Endothelial cell of umbilical vein (primary cell): ENCODE results near the gene ACOT7. TPM values are rescaled to one million over a fixed set of nuclear protein-coding genes. Genes with fewer than 3 reads are reported as not detected.

ENCODE experiments used
- BruUV-seq: library from RNA; stranded (reverse); fragments of 400-500 nt; replicated peaks from 2 replicates; lab custom pipeline; 2021; lab: Mats Ljungman, UMichigan
- CTCF ChIA-PET: fragments of 300-600, 350-600 bp; sonication (Branson Sonifier 250); formaldehyde crosslinking; loops from one replicate; lab custom pipeline; 2021; ENCODE audit warnings: antibody characterized with exemption, inconsistent platforms; lab: Charles Lee
- POLR2A ChIA-PET: fragments of 300-600, 350-600 bp; sonication (Branson Sonifier 250); formaldehyde crosslinking; loops from one replicate; lab custom pipeline; 2021; ENCODE audit warnings: antibody characterized with exemption, inconsistent platforms; lab: Charles Lee
- DNase-seq: peaks from one replicate; pipeline ENCODE4 v3.0.0-alpha.2; 2011; ENCODE audit warnings: low read depth, low spot score
- FAIRE-seq: peaks from 2 replicates; lab custom pipeline; 2011; peaks lifted over from hg19 to GRCh38; lab: Jason Lieb, UNC
- H2AFZ ChIP-seq: 2 replicates; pipeline ENCODE4 v1.6.0; 2012; ENCODE audit warnings: low read depth, low read length, control low read depth, inconsistent platforms
- H3K27ac ChIP-seq: 2 replicates; pipeline ENCODE4 v1.5.1; 2011; ENCODE audit warnings: low read depth, mild to moderate bottlenecking, control low read depth, low read length, moderate library complexity; ENCODE audit not compliant: insufficient read depth
- H3K27me3 ChIP-seq, 2 experiments: 2 replicates each; pipeline versions ENCODE4 v1.6.0 to v1.6.1; 2011; ENCODE audit warnings: low read length in 2 of 2, mixed read lengths in 1 of 2; ENCODE audit not compliant: control insufficient read depth in 2 of 2, insufficient read depth in 2 of 2
- H3K36me3 ChIP-seq, 2 experiments: 2 replicates in 1 of 2; 3 replicates in 1 of 2; pipeline ENCODE4 v1.5.1; 2011; ENCODE audit warnings: low read length in 2 of 2, mild to moderate bottlenecking in 1 of 2, moderate library complexity in 1 of 2; ENCODE audit not compliant: control insufficient read depth in 2 of 2, insufficient read depth in 2 of 2; ENCODE audit errors: extremely low read depth in 1 of 2
- H3K4me1 ChIP-seq: 3 replicates; pipeline ENCODE4 v1.5.1; 2011; ENCODE audit warnings: mild to moderate bottlenecking, low read length; ENCODE audit not compliant: control insufficient read depth, insufficient read depth; ENCODE audit errors: extremely low read depth
- H3K4me2 ChIP-seq: 2 replicates; pipeline ENCODE4 v1.6.1; 2011; ENCODE audit warnings: low read length, control low read depth, mixed read lengths; ENCODE audit not compliant: insufficient read depth
- H3K4me3 ChIP-seq, 3 experiments: fragments of 200-600 bp in 1 of 3; sonication (generic), shearing (Covaris generic) in 1 of 3; replicated peaks in 1 of 3; 2 replicates each; pipeline ENCODE4 v1.5.1; 2011 to 2016; ENCODE audit warnings: control low read depth in 3 of 3, low read length in 3 of 3, mild to moderate bottlenecking in 2 of 3, inconsistent platforms in 1 of 3, low read depth in 1 of 3, moderate library complexity in 1 of 3; ENCODE audit not compliant: insufficient read depth in 1 of 3
- H3K79me2 ChIP-seq: 2 replicates; pipeline ENCODE4 v1.6.0; 2012; ENCODE audit warnings: low read length, inconsistent platforms; ENCODE audit not compliant: control insufficient read depth, insufficient read depth
- H3K9ac ChIP-seq: replicated peaks from 2 replicates; pipeline ENCODE3; 2011; ENCODE audit warnings: low read length, control low read depth; ENCODE audit not compliant: insufficient read depth; ENCODE audit errors: extremely low read depth
- H3K9me1 ChIP-seq: replicated peaks from 3 replicates; pipeline ENCODE4 v1.6.0; 2011; ENCODE audit warnings: mild to moderate bottlenecking, low read length; ENCODE audit not compliant: control insufficient read depth, insufficient read depth; ENCODE audit errors: extremely low read depth
- H3K9me3 ChIP-seq: replicated peaks from 2 replicates; pipeline ENCODE4 v1.5.1; 2012; ENCODE audit warnings: low read length, inconsistent platforms; ENCODE audit not compliant: control insufficient read depth, insufficient read depth
- H4K20me1 ChIP-seq: replicated peaks from 2 replicates; pipeline ENCODE3; 2011; ENCODE audit warnings: mild to moderate bottlenecking, low read length; ENCODE audit not compliant: control insufficient read depth, insufficient read depth; ENCODE audit errors: extremely low read depth
- EZH2 ChIP-seq: IDR thresholded peaks from 2 replicates; pipeline ENCODE4 v1.6.1; 2012; ENCODE audit warnings: borderline replicate concordance, low read depth, mild to moderate bottlenecking, moderate library complexity, low read length, inconsistent platforms; ENCODE audit not compliant: severe bottlenecking
- FOS ChIP-seq: IDR thresholded peaks from 2 replicates; pipeline ENCODE4 v1.6.1; 2011; ENCODE audit warnings: mild to moderate bottlenecking, low read length, moderate library complexity, borderline replicate concordance; ENCODE audit not compliant: insufficient read depth
- GATA2 ChIP-seq: IDR thresholded peaks from 2 replicates; pipeline ENCODE4 v1.7.0; 2011; ENCODE audit warnings: low read depth, mild to moderate bottlenecking, moderate library complexity, mixed read lengths, low read length; ENCODE audit not compliant: insufficient read length, insufficient read depth
- JUN ChIP-seq: IDR thresholded peaks from 2 replicates; pipeline ENCODE4 v1.6.1; 2011; ENCODE audit warnings: borderline replicate concordance, low read depth; ENCODE audit not compliant: insufficient read length, insufficient read depth
- MAX ChIP-seq: IDR thresholded peaks from 2 replicates; pipeline ENCODE4 v1.6.1; 2011; ENCODE audit not compliant: insufficient read depth, insufficient read length
- MYC ChIP-seq: IDR thresholded peaks from one replicate; pipeline ENCODE4 v1.6.1; 2011; ENCODE audit warnings: mild to moderate bottlenecking, low read depth, low read length
- POLR2A ChIP-seq: IDR thresholded peaks from 2 replicates; pipeline ENCODE4 v1.6.1; 2012; ENCODE audit warnings: low read depth, mild to moderate bottlenecking, control low read depth, low read length
- POLR2AphosphoS5 ChIP-seq: IDR thresholded peaks from 2 replicates; pipeline ENCODE4 v1.6.1; 2012; ENCODE audit warnings: low read depth, mild to moderate bottlenecking, control low read depth, low read length, moderate library complexity; ENCODE audit not compliant: insufficient read depth
- dilution Hi-C: fragments of 300-500 bp; cut with MboI; formaldehyde crosslinking; loops from one replicate; pipeline ENCODE4 v1.15.0; 2019; ENCODE audit warnings: low sequenced_read_pairs; ENCODE audit not compliant: extremely low pct_ligation_motif_present
- intact Hi-C: fragments of 100-400 bp; cut with micrococcal nuclease; formaldehyde crosslinking; loops from one replicate; pipeline ENCODE4 v1.10.0; 2022
- polyA plus RNA-seq, 4 experiments: library from polyadenylated mRNA; depleted of rRNA in 3 of 4; stranded (reverse) in 3 of 4; unstranded in 1 of 4; fragments of >200 nt; gene quantifications; 2 replicates each; pipeline versions ENCODE4 v1.2.1 to v1.2.3, GENCODE V29; 2011 to 2012; ENCODE audit warnings: missing spikeins in 1 of 4
- total RNA-seq: library from RNA; stranded (reverse); gene quantifications from 2 replicates; pipeline ENCODE4 v1.2.3, GENCODE V29; 2021
- TF ChIP-seq, protein P1 (sequence below), 2 donors: IDR thresholded peaks; 1 replicate in 1 of 2; 2 replicates in 1 of 2; pipeline ENCODE4 v1.5.1; 2011; ENCODE audit warnings: low read length in 2 of 2, mild to moderate bottlenecking in 2 of 2, moderate library complexity in 2 of 2, control low read depth in 1 of 2, inconsistent platforms in 1 of 2, low read depth in 1 of 2; ENCODE audit not compliant: insufficient read depth in 1 of 2; ENCODE audit errors: extremely low read depth in 1 of 2

ACOT7 gene
- total and polyA plus RNA-seq, 2 donors (not counting 3 experiments of a cell fraction or from before 2014, with no cell fraction given): 69.4 to 105 TPM

DNA sequence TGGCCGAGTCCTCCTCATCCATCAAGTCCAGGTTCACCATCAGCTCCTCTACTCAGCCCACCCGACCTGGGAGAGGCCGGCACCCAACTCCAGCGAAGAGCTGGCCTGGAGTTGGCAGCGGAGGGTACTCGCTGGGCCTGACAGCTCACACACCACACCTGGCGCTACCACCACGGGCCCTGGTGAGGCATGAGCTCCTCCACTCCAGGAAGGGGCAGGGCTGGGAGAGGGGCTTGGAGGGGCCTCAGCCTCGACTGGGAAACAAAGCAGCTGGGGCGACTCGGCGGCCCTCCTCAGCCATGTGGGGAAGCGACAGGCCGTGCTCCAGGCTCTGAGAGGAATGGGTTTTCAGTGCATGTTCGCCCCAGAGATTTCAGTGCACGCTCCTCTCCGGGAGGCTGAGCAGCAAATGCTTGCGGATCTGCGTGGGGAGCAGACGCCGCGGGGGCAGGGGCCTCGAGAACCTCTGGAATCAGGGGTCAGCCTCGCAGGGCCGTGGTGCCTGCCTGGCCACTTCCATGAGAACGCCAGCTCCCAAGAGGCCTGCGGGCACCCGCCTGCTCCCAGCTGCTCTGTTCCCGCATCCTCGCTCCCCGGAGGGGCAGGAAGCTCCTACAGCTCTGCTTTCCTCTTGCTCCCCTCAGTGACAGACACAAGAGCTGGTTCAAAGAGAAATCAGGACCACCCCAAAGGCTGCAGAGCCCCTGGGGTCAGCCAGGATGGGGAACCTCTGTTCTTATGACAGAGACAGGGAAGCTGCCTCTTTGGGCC is 113.8 kb downstream of the ACOT7 start:
- H2AFZ ChIP-seq: no peak overlapping the region

DNA sequence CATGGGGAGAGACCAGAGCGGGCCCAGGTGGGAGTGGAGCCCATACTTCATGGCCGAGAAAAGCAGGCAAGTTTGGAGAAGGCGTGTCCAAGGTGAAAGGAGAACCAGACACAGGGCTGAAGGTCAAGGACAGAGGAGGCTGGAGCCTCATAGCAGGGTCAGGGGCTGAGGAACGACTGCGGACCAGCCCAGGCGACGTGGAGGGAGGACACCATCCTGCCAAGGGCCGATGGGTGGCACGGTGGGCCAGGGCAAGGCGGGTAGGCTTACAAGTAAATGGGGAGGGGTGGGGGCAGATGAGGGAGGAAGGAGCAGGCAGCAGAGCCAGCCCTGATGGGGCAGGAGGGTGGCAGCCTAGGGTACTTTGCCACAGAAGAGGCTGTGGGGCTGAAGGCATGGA is 114.5 kb downstream of the ACOT7 start:
- TF ChIP-seq MYC (no peak), FOS (no peak), MAX (no peak), GATA2 (no peak), POLR2AphosphoS5 (no peak), JUN (no peak), EZH2 (no peak), POLR2A (no peak)
- TF ChIP-seq, protein P1, sequence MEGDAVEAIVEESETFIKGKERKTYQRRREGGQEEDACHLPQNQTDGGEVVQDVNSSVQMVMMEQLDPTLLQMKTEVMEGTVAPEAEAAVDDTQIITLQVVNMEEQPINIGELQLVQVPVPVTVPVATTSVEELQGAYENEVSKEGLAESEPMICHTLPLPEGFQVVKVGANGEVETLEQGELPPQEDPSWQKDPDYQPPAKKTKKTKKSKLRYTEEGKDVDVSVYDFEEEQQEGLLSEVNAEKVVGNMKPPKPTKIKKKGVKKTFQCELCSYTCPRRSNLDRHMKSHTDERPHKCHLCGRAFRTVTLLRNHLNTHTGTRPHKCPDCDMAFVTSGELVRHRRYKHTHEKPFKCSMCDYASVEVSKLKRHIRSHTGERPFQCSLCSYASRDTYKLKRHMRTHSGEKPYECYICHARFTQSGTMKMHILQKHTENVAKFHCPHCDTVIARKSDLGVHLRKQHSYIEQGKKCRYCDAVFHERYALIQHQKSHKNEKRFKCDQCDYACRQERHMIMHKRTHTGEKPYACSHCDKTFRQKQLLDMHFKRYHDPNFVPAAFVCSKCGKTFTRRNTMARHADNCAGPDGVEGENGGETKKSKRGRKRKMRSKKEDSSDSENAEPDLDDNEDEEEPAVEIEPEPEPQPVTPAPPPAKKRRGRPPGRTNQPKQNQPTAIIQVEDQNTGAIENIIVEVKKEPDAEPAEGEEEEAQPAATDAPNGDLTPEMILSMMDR (IDR thresholded peaks at IDR 0.05; ENCODE audit: extremely low read depth in 1 of 2, insufficient read depth in 1 of 2, low read depth in 1 of 2, low read length in 2 of 2): no peak
- Histone ChIP-seq H2AFZ (no peak overlapping the region), H3K9ac (no peak overlapping the region), H3K4me1 (no peaks in the 10 kb centered on the region), H3K4me2 (no peak overlapping the region), H4K20me1 (no peaks in the 10 kb centered on the region), H3K79me2 (no peaks in the 10 kb centered on the region), H3K27me3 (no peaks in the 10 kb centered on the region), H3K9me1 (no peaks in the 10 kb centered on the region), H3K27ac (no peak overlapping the region), H3K9me3 (no peaks in the 10 kb centered on the region), H3K4me3 (no peak overlapping the region), H3K36me3 (no peaks in the 10 kb centered on the region)
- BruUV-seq: no TSS peak
- dilution Hi-C loops: no loop called here
- no peak for FAIRE-seq
- POLR2A ChIA-PET: no interaction called here
- DNase-seq: no peak
- intact Hi-C loops: no loop called here
- CTCF ChIA-PET: interaction anchor here (1.4 kb wide), 1 partner anchor 13 kb away, joined by 3 read pairs; no protein-coding TSS in a partner anchor

More for the DNA sequence above, 113.8 kb downstream of the ACOT7 start:
- no peaks in the 10 kb centered on the region for H3K9me3 ChIP-seq
- H3K27me3 ChIP-seq: no peaks in the 10 kb centered on the region
- H3K36me3 ChIP-seq: no peaks in the 10 kb centered on the region
- H3K9me1 ChIP-seq: no peaks in the 10 kb centered on the region
- TF ChIP-seq JUN (no peak), EZH2 (no peak), FOS (no peak), POLR2AphosphoS5 (no peak), POLR2A (no peak)
- H3K27ac ChIP-seq: no peak overlapping the region
- no TSS peak for BruUV-seq
- H3K4me2 ChIP-seq: no peak overlapping the region
- dilution Hi-C loops (no loop called here), intact Hi-C loops (no loop called here)
- H3K4me3 ChIP-seq: no peak overlapping the region
- CTCF ChIA-PET: interaction anchor here (1.2 to 1.4 kb wide), 2 partner anchors 12 to 35 kb away, joined by 3 read pairs; no protein-coding TSS in a partner anchor
- FAIRE-seq: no peak
- no peak overlapping the region for H3K9ac ChIP-seq
- H4K20me1 ChIP-seq: no peaks in the 10 kb centered on the region
- no peak for DNase-seq
- H3K79me2 ChIP-seq: no peaks in the 10 kb centered on the region
- no peaks in the 10 kb centered on the region for H3K4me1 ChIP-seq
- POLR2A ChIA-PET: no interaction called here
